Transverse colon (tissue), 4 donors: Measurements from ENCODE around the gene MEGF11. TPM values are rescaled to one million over a fixed set of nuclear protein-coding genes. Genes with fewer than 3 reads are reported as not detected.

Source experiments
- DNase-seq: peaks from one replicate; pipeline ENCODE4 v3.0.0-alpha.2; 2019
- H3K27ac ChIP-seq, 4 donors: fragments of 200-600 bp; sonication (generic); 2 replicates each; pipeline ENCODE4 v1.5.1; 2016 to 2018; ENCODE audit warnings: inconsistent platforms in 4 of 4
- H3K27me3 ChIP-seq: fragments of 200-600 bp; sonication (generic); 2 replicates; pipeline ENCODE4 v1.5.1; 2017; ENCODE audit warnings: inconsistent platforms
- H3K36me3 ChIP-seq, 4 donors: fragments of 200-600 bp; sonication (generic); 2 replicates each; pipeline ENCODE4 v1.5.1; 2017 to 2019; ENCODE audit warnings: inconsistent platforms in 4 of 4
- H3K4me1 ChIP-seq, 4 donors: fragments of 200-600 bp; sonication (generic); 2 replicates each; pipeline ENCODE4 v1.5.1; 2017 to 2020; ENCODE audit warnings: inconsistent platforms in 4 of 4
- H3K4me3 ChIP-seq, 4 donors: fragments of 200-600 bp; sonication (generic); 1 replicate in 1 of 4; 2 replicates in 3 of 4; pipeline versions ENCODE4 v1.5.1 to v1.6.1; 2017 to 2019; ENCODE audit warnings: inconsistent platforms in 4 of 4
- H3K9me3 ChIP-seq, 2 donors: fragments of 200-600 bp; sonication (generic); 2 replicates each; pipeline ENCODE4 v1.5.1; 2017 to 2019; ENCODE audit warnings: inconsistent platforms in 2 of 2
- CTCF ChIP-seq, 5 experiments: fragments of 200-600 bp in 3 of 5; fragments of 450-650 bp in 2 of 5; sonication (generic) in 3 of 5; IDR thresholded peaks; 1 replicate in 2 of 5; 2 replicates in 3 of 5; pipeline ENCODE4 v1.5.1; 2016 to 2017; ENCODE audit warnings: antibody characterized with exemption in 5 of 5, inconsistent platforms in 3 of 5, mild to moderate bottlenecking in 2 of 5, moderate library complexity in 1 of 5
- EP300 ChIP-seq: sonication (generic); formaldehyde crosslinking; IDR thresholded peaks from one replicate; pipeline ENCODE4 v1.6.1; 2017; ENCODE audit warnings: antibody characterized with exemption, low read depth
- POLR2A ChIP-seq: fragments of 450-650 bp; IDR thresholded peaks from one replicate; pipeline ENCODE4 v1.6.1; 2016; ENCODE audit warnings: antibody characterized with exemption, mild to moderate bottlenecking, moderate library complexity
- POLR2AphosphoS5 ChIP-seq, 3 donors: sonication (generic); formaldehyde crosslinking; IDR thresholded peaks; one replicate each; pipeline ENCODE4 v1.6.1; 2016; ENCODE audit warnings: antibody characterized with exemption in 3 of 3
- WGBS, 2 donors: methylation state at CpG; one replicate each; pipeline ENCODE4 v1.1.5; 2018; ENCODE audit warnings: low coverage in 1 of 2; 5-methylcytosine and 5-hydroxymethylcytosine counted together
- in situ Hi-C, 4 donors: fragments of 200-750 bp; cut with MboI; loops; one replicate each; pipeline versions ENCODE4 v1.15.0 to v1.15.1; 2017; ENCODE audit warnings: low sequenced_read_pairs in 3 of 4, low pct_ligation_motif_present in 1 of 4, low pct_unique_long_range_greater_than_20kb in 1 of 4
- intact Hi-C: fragments of 100-400 bp; cut with DNase I; formaldehyde crosslinking; loops from one replicate; pipeline ENCODE4 v1.15.1; 2023; ENCODE audit warnings: low total_unique reads
- total RNA-seq, 4 donors: library from RNA; depleted of rRNA; stranded (reverse); fragments of >200 nt; gene quantifications; one replicate each; pipeline ENCODE4 v1.1.0, GENCODE V29; 2016

MEGF11 gene
- total RNA-seq, 4 donors from 2014 or later, result 0.16 TPM; not detected in 3

- WGBS, 2 donors, result 81% methylated on average over 5 of the region's 5 CpGs; no CpG with 5 or more reads in 1 of the 2 donors
Observed at GRCh38 chr15:66212563-66212921, 41.0 kb downstream of the MEGF11 start.

GRCh38 chr15:66211670-66212562 is 41.6 kb downstream of the MEGF11 start:
- no peak overlapping the region for H3K4me3 ChIP-seq
- TF ChIP-seq POLR2AphosphoS5 (IDR thresholded peaks at IDR 0.05), result no peak
- TF ChIP-seq CTCF (IDR thresholded peaks at IDR 0.05), result no peak
- TF ChIP-seq EP300, result no peak
- no peak for TF ChIP-seq POLR2A
- H3K27ac ChIP-seq, result no peak overlapping the region
- in situ Hi-C loops (no loop called here), intact Hi-C loops (no loop called here)
- no peaks in the 10 kb centered on the region for H3K27me3 ChIP-seq
- WGBS, 2 donors, result 69 to 74% methylated on average over 3 to 11 of the region's 11 CpGs
- no peaks in the 10 kb centered on the region for H3K9me3 ChIP-seq
- H3K4me1 ChIP-seq, result no peaks in the 10 kb centered on the region
- H3K36me3 ChIP-seq, result no peaks in the 10 kb centered on the region
- no peak for DNase-seq

More at GRCh38 chr15:66212563-66212921, 41.0 kb downstream of the MEGF11 start:
- no peaks in the 10 kb centered on the region for H3K9me3 ChIP-seq
- H3K4me3 ChIP-seq, result no peak overlapping the region
- intact Hi-C loops, result no loop called here
- no peak overlapping the region for H3K27ac ChIP-seq
- no peak for TF ChIP-seq CTCF (IDR thresholded peaks at IDR 0.05)
- no peak for TF ChIP-seq POLR2A
- no peak for TF ChIP-seq EP300
- TF ChIP-seq POLR2AphosphoS5 (IDR thresholded peaks at IDR 0.05), result no peak
- no peak for DNase-seq
- H3K27me3 ChIP-seq, result no peaks in the 10 kb centered on the region
- no peaks in the 10 kb centered on the region for H3K36me3 ChIP-seq
- in situ Hi-C loops, result no loop called here
- no peaks in the 10 kb centered on the region for H3K4me1 ChIP-seq

- in situ Hi-C loops (no loop called here), intact Hi-C loops (no loop called here)
- Histone ChIP-seq H3K9me3 (no peaks in the 10 kb centered on the region), H3K27ac (no peak overlapping the region), H3K36me3 (no peaks in the 10 kb centered on the region), H3K27me3 (no peaks in the 10 kb centered on the region), H3K4me3 (no peak overlapping the region), H3K4me1 (no peaks in the 10 kb centered on the region)
- TF ChIP-seq POLR2AphosphoS5 (IDR thresholded peaks at IDR 0.05) (no peak), POLR2A (no peak), EP300 (no peak), CTCF (IDR thresholded peaks at IDR 0.05) (no peak)
- WGBS, 2 donors, result 94% methylated on average over 4 of the region's 4 CpGs; no CpG with 5 or more reads in 1 of the 2 donors
- no peak for DNase-seq
Observed at GRCh38 chr15:66210684-66211083, 42.9 kb downstream of the MEGF11 start.

GRCh38 chr15:66198757-66199156 is 54.8 kb downstream of the MEGF11 start:
- no peaks in the 10 kb centered on the region for H3K4me1 ChIP-seq
- no peak for TF ChIP-seq CTCF (IDR thresholded peaks at IDR 0.05)
- TF ChIP-seq POLR2A, result no peak
- no peak for TF ChIP-seq POLR2AphosphoS5 (IDR thresholded peaks at IDR 0.05)
- no peak for TF ChIP-seq EP300
- 91 to 100% methylated on average over 1 to 2 of the region's 2 CpGs for WGBS, 2 donors
- no peak for DNase-seq
- no peak overlapping the region for H3K27ac ChIP-seq
- no peaks in the 10 kb centered on the region for H3K36me3 ChIP-seq
- no peak overlapping the region for H3K4me3 ChIP-seq
- in situ Hi-C loops (loop anchor here in 3 of 4 donors (25.0 kb wide), 2 partner anchors 211 to 561 kb away; no protein-coding TSS in a partner anchor), intact Hi-C loops (no loop called here)
- no peaks in the 10 kb centered on the region for H3K27me3 ChIP-seq
- no peaks in the 10 kb centered on the region for H3K9me3 ChIP-seq
